Measurements from ENCODE around the gene SMIM3. TPM values are rescaled to one million over a fixed set of nuclear protein-coding genes. Genes with fewer than 3 reads are reported as not detected.
"Not testable (repeated sequence)": the region's sequence is repeated elsewhere in the genome, so short reads cannot be mapped to it uniquely, and the experiment has no call there.

SMIM3 gene
- total RNA-seq, 1 donor from 2014 or later: 3.0 TPM

DNA sequence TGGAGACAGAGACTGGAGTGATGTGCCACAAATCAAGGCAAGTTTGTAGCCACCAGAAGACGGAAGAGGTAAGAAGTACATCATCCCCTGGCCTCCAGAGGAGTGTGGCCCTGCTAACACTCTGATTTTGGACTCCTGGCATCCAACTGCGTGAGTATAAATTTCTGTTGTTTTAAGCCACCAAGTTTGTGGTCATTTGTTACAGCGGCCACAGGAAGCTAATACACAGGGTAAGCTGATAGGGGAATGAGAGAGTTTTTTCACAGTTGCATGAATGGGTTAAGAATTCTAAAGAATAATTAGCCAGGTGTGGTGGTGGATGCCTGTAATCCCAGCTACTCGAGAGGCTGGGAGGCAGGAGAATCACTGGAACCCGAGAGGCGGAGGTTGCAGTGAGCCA lies 25.8 kb downstream of the SMIM3 start:
- peaks cover 5% of the 10 kb centered on the region for H3K4me1 Mint-ChIP-seq (ENCODE audit: unreplicated experiment)
- TF ChIP-seq, protein P1, sequence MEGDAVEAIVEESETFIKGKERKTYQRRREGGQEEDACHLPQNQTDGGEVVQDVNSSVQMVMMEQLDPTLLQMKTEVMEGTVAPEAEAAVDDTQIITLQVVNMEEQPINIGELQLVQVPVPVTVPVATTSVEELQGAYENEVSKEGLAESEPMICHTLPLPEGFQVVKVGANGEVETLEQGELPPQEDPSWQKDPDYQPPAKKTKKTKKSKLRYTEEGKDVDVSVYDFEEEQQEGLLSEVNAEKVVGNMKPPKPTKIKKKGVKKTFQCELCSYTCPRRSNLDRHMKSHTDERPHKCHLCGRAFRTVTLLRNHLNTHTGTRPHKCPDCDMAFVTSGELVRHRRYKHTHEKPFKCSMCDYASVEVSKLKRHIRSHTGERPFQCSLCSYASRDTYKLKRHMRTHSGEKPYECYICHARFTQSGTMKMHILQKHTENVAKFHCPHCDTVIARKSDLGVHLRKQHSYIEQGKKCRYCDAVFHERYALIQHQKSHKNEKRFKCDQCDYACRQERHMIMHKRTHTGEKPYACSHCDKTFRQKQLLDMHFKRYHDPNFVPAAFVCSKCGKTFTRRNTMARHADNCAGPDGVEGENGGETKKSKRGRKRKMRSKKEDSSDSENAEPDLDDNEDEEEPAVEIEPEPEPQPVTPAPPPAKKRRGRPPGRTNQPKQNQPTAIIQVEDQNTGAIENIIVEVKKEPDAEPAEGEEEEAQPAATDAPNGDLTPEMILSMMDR (IDR thresholded peaks at IDR 0.05; ENCODE audit: unreplicated experiment): no peak
- no peaks in the 10 kb centered on the region for H3K27me3 Mint-ChIP-seq (ENCODE audit: unreplicated experiment)
- peaks cover 4% of the 10 kb centered on the region for H3K36me3 Mint-ChIP-seq (ENCODE audit: low read depth, unreplicated experiment)
- H3K27ac Mint-ChIP-seq (ENCODE audit: unreplicated experiment): no peak overlapping the region
- DNase-seq (ENCODE audit: low spot score): no peak
- no peak overlapping the region for H3K4me3 Mint-ChIP-seq (ENCODE audit: unreplicated experiment)
- no peaks in the 10 kb centered on the region for H3K9me3 Mint-ChIP-seq (ENCODE audit: unreplicated experiment)

DNA sequence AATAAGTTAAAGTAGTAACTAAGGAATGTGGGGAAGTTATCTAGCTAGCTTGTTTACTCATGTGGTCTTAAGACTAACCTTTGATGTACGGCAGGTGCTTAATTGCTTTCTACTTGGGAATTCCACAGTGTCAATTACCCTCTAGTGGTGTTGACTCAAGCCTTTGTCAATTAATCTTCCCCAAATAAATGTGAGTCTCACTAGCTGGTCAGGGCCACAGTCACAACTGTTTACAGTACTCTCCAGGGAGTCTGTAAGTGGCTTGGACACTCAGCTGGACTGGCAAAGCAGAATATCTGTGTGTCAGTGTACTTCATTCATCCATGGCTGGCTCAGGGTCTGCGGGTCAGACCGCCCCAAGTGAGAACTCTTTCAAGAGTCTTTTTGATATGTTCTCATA lies 30.8 kb downstream of the SMIM3 start:
- Mint-ChIP-seq H3K36me3 (ENCODE audit: low read depth, unreplicated experiment) (peaks cover under 1% of the 10 kb centered on the region), H3K4me1 (ENCODE audit: unreplicated experiment) (no peaks in the 10 kb centered on the region), H3K27ac (ENCODE audit: unreplicated experiment) (no peak overlapping the region), H3K9me3 (ENCODE audit: unreplicated experiment) (no peaks in the 10 kb centered on the region), H3K4me3 (ENCODE audit: unreplicated experiment) (no peak overlapping the region), H3K27me3 (ENCODE audit: unreplicated experiment) (no peaks in the 10 kb centered on the region)
- TF ChIP-seq, protein P1 (IDR thresholded peaks at IDR 0.05; ENCODE audit: unreplicated experiment): no peak
- no peak for DNase-seq (ENCODE audit: low spot score)

DNA sequence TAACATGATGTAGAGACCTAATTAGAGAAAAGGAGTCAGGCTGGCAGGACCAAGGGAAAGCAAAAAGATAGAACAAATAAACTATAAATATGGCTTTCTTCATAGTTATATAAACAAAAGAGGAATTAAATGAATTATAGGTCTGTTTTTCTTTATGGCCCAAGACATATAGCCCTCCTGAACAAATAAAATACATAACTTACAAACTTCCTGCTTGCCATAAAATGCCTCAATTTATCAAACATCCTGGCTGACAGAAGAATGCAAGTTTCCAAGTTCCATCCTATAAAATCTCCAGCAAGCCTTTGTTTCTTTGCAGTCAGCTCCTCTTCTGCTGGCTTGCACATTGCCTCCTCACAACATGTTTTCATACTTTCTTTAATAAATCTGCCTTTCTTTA lies 36.5 kb downstream of the SMIM3 start:
- H3K4me1 Mint-ChIP-seq (ENCODE audit: unreplicated experiment): no peaks in the 10 kb centered on the region
- DNase-seq (ENCODE audit: low spot score): no peak
- no peak overlapping the region for H3K4me3 Mint-ChIP-seq (ENCODE audit: unreplicated experiment)
- no peak overlapping the region for H3K27ac Mint-ChIP-seq (ENCODE audit: unreplicated experiment)
- TF ChIP-seq, protein P1 (IDR thresholded peaks at IDR 0.05; ENCODE audit: unreplicated experiment): no peak
- H3K27me3 Mint-ChIP-seq (ENCODE audit: unreplicated experiment): no peaks in the 10 kb centered on the region
- H3K9me3 Mint-ChIP-seq (ENCODE audit: unreplicated experiment): peaks cover 10% of the 10 kb centered on the region
- H3K36me3 Mint-ChIP-seq (ENCODE audit: low read depth, unreplicated experiment): no peaks in the 10 kb centered on the region

DNA sequence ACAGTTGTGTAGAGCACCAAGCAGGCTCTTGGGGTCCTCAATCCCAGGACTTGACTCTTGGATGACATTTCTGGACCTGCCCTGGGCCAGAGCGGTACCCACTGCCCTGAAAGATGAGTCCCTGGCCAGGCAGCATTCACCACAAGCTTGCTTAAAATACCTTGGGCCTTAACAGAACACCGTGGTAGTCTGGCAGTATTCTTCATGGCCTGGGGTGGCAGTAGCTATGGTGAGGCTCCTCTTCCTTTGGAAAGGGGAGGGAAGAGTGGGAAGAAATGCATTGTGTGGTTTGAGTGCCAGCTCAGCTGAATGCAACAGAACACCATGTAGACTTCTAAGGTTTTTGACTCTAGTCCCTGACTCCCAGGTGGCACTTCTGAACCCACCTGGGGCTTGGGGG lies 38.4 kb downstream of the SMIM3 start:
- TF ChIP-seq, protein P1 (IDR thresholded peaks at IDR 0.05; ENCODE audit: unreplicated experiment): no peak
- Mint-ChIP-seq H3K4me3 (ENCODE audit: unreplicated experiment) (no peak overlapping the region), H3K9me3 (ENCODE audit: unreplicated experiment) (peaks cover 11% of the 10 kb centered on the region), H3K27ac (ENCODE audit: unreplicated experiment) (no peak overlapping the region), H3K36me3 (ENCODE audit: low read depth, unreplicated experiment) (no peaks in the 10 kb centered on the region), H3K27me3 (ENCODE audit: unreplicated experiment) (no peaks in the 10 kb centered on the region), H3K4me1 (ENCODE audit: unreplicated experiment) (no peaks in the 10 kb centered on the region)
- DNase-seq (ENCODE audit: low spot score): no peak

DNA sequence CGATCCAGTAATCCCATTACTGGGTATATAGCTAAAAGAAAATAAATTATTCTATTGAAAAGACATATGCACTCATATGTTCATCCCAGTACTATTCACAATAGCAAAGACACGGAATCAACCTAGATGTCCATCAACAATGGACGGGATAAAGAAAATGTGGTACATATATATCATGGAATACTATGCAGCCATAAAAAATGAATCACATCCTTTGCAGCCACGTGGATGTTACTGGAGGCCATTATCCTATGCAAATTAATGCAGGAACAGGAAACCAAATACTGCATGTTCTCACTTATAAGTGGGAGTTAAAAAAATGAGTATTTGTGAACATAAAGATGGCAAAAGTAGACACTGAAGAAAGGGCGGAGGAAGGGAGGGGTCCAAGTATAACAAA lies 51.2 kb downstream of the SMIM3 start:
- Mint-ChIP-seq H3K27me3 (ENCODE audit: unreplicated experiment) (peaks cover 1% of the 10 kb centered on the region), H3K27ac (ENCODE audit: unreplicated experiment) (no peak overlapping the region), H3K36me3 (ENCODE audit: low read depth, unreplicated experiment) (peaks cover 6% of the 10 kb centered on the region), H3K4me1 (ENCODE audit: unreplicated experiment) (no peaks in the 10 kb centered on the region), H3K9me3 (ENCODE audit: unreplicated experiment) (peaks cover 5% of the 10 kb centered on the region), H3K4me3 (ENCODE audit: unreplicated experiment) (no peak overlapping the region)
- no peak for DNase-seq (ENCODE audit: low spot score)
- TF ChIP-seq, protein P1 (IDR thresholded peaks at IDR 0.05; ENCODE audit: unreplicated experiment): no peak

DNA sequence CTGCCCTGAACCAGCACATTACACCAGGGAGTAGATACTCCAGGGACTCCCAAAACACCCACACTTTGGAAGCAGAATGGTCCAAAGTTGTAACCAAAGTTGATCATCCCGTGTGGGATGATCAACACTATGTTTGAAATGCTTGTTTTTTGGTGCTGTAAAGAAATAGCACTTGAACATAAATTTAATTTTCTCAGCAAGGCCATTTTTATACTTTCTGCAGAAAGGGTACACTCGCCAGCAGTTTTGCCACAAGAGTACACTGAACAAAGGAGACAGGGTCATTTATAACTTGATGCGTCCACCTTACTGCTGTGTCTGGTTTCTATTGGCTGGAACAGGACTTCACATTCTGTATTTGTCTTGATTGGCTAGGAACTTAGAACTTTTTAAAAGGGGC lies 53.3 kb downstream of the SMIM3 start:
- not testable (repeated sequence) for H3K9me3 Mint-ChIP-seq (ENCODE audit: unreplicated experiment); H3K4me3 Mint-ChIP-seq (ENCODE audit: unreplicated experiment)

More for the DNA sequence above, 53.3 kb downstream of the SMIM3 start:
- DNase-seq (ENCODE audit: low spot score); H3K27ac Mint-ChIP-seq (ENCODE audit: unreplicated experiment); H3K36me3 Mint-ChIP-seq (ENCODE audit: low read depth, unreplicated experiment); H3K4me1 Mint-ChIP-seq (ENCODE audit: unreplicated experiment); H3K27me3 Mint-ChIP-seq (ENCODE audit: unreplicated experiment): not testable (repeated sequence)

Measured in endothelial cell (in vitro differentiated cells).